Sigmoid colon (tissue), 7 donors: ENCODE data around the gene ID3. TPM values are rescaled to one million over a fixed set of nuclear protein-coding genes. Genes with fewer than 3 reads are reported as not detected.
A peak's percentile ranks its signal among the peaks of the same experiment; 100 is the strongest.

ENCODE experiments used
- DNase-seq: peaks from one replicate; pipeline ENCODE4 v3.0.0-alpha.2; 2019
- H3K27ac ChIP-seq, 4 donors: fragments of 200-600 bp; sonication (generic); one replicate each; pipeline ENCODE4 v1.5.1; 2016 to 2019; ENCODE audit warnings: mild to moderate bottlenecking in 1 of 4
- H3K27me3 ChIP-seq, 3 donors: fragments of 200-600 bp; sonication (generic); one replicate each; pipeline ENCODE4 v1.5.1; 2019; ENCODE audit warnings: mild to moderate bottlenecking in 1 of 3
- H3K36me3 ChIP-seq, 4 donors: fragments of 200-600 bp; sonication (generic); one replicate each; pipeline ENCODE4 v1.5.1; 2016 to 2019
- H3K4me1 ChIP-seq, 4 donors: fragments of 200-600 bp; sonication (generic); one replicate each; pipeline ENCODE4 v1.5.1; 2017 to 2019
- H3K4me3 ChIP-seq, 4 donors: fragments of 200-600 bp; sonication (generic); one replicate each; pipeline ENCODE4 v1.5.1; 2017 to 2019; ENCODE audit warnings: mild to moderate bottlenecking in 2 of 4, moderate library complexity in 1 of 4
- H3K9me3 ChIP-seq, 4 donors: fragments of 200-600 bp in 3 of 4; sonication (generic) in 3 of 4; one replicate each; pipeline versions ENCODE4 v1.5.1 to v1.6.1; 2013 to 2019
- CTCF ChIP-seq, 4 experiments: fragments of 450-650 bp in 3 of 4; fragments of 200-600 bp in 1 of 4; IDR thresholded peaks; one replicate each; pipeline ENCODE4 v1.5.1; 2016 to 2019; ENCODE audit warnings: antibody characterized with exemption in 4 of 4, mild to moderate bottlenecking in 3 of 4, moderate library complexity in 2 of 4
- EP300 ChIP-seq, 4 donors: sonication (generic); formaldehyde crosslinking; IDR thresholded peaks; one replicate each; pipeline ENCODE4 v1.6.1; 2017; ENCODE audit warnings: antibody characterized with exemption in 4 of 4
- POLR2A ChIP-seq, 2 donors: fragments of 450-650 bp; IDR thresholded peaks; one replicate each; pipeline ENCODE4 v1.6.1; 2016; ENCODE audit warnings: antibody characterized with exemption in 2 of 2, mild to moderate bottlenecking in 2 of 2, moderate library complexity in 2 of 2
- POLR2AphosphoS5 ChIP-seq, 4 donors: sonication (generic); formaldehyde crosslinking; IDR thresholded peaks; one replicate each; pipeline ENCODE4 v1.6.1; 2017; ENCODE audit warnings: antibody characterized with exemption in 4 of 4
- WGBS, 2 donors: extraction: QIAGEN DNeasy Blood & Tissue Kit; methylation state at CpG; one replicate each; pipeline ENCODE4 v1.1.7; 2013; 5-methylcytosine and 5-hydroxymethylcytosine counted together
- intact Hi-C: fragments of 100-400 bp; cut with DNase I; formaldehyde crosslinking; loops from one replicate; pipeline ENCODE4 v1.15.1; 2023
- polyA plus RNA-seq, 3 donors: library from polyadenylated mRNA; stranded (reverse); fragments of 200-250 nt; gene quantifications; one replicate each; pipeline ENCODE4 v1.2.3, GENCODE V29; 2013
- total RNA-seq, 4 donors: library from RNA; depleted of rRNA; stranded (reverse); fragments of >200 nt; gene quantifications; one replicate each; pipeline ENCODE4 v1.1.0, GENCODE V29; 2016
- donor health status: healthy with polysubstance abuse.
- donor health status: Bipolar disorder and iron deficiency.
- donor health status: healthy.

The ID3 gene
- total and polyA plus RNA-seq, 7 donors = 72.1 to 232 (median 114) TPM

- intact Hi-C loops = no loop called here
- Histone ChIP-seq H3K27ac (no peak overlapping the region), H3K4me1 (no peaks in the 10 kb centered on the region), H3K36me3 (no peaks in the 10 kb centered on the region), H3K4me3 (no peak overlapping the region), H3K27me3 (no peaks in the 10 kb centered on the region), H3K9me3 (no peaks in the 10 kb centered on the region)
- no peak for TF ChIP-seq EP300 (IDR thresholded peaks at IDR 0.05)
- TF ChIP-seq CTCF (IDR thresholded peaks at IDR 0.05) = no peak
- TF ChIP-seq POLR2AphosphoS5 (IDR thresholded peaks at IDR 0.05) = no peak
- TF ChIP-seq POLR2A (IDR thresholded peaks at IDR 0.05) = no peak
- 63 to 84% methylated on average over 4 of the region's 4 CpGs for WGBS, 2 donors
- no peak for DNase-seq
Measured at GRCh38 chr1:23592209-23592892, 33.0 kb upstream of the ID3 start.

GRCh38 chr1:23591460-23592208, 32.3 kb upstream of the ID3 start:
- DNase-seq = no peak
- H3K4me3 ChIP-seq = no peak overlapping the region
- H3K27me3 ChIP-seq = no peaks in the 10 kb centered on the region
- no peak overlapping the region for H3K27ac ChIP-seq
- 59 to 71% methylated on average over 15 of the region's 15 CpGs for WGBS, 2 donors
- no peak for TF ChIP-seq POLR2AphosphoS5 (IDR thresholded peaks at IDR 0.05)
- TF ChIP-seq EP300 (IDR thresholded peaks at IDR 0.05) = no peak
- TF ChIP-seq CTCF (IDR thresholded peaks at IDR 0.05) = no peak
- TF ChIP-seq POLR2A (IDR thresholded peaks at IDR 0.05) = no peak
- intact Hi-C loops = no loop called here
- no peaks in the 10 kb centered on the region for H3K36me3 ChIP-seq
- no peaks in the 10 kb centered on the region for H3K9me3 ChIP-seq
- H3K4me1 ChIP-seq = no peaks in the 10 kb centered on the region

GRCh38 chr1:23590058-23590783, 30.9 kb upstream of the ID3 start:
- Histone ChIP-seq H3K27ac (peak overlapping the region in 1 of 4 donors; percentile 2), H3K4me1 (no peaks in the 10 kb centered on the region), H3K9me3 (no peaks in the 10 kb centered on the region), H3K4me3 (no peak overlapping the region), H3K27me3 (no peaks in the 10 kb centered on the region), H3K36me3 (no peaks in the 10 kb centered on the region)
- intact Hi-C loops = no loop called here
- 68 to 80% methylated on average over 4 of the region's 4 CpGs for WGBS, 2 donors
- no peak for DNase-seq
- no peak for TF ChIP-seq EP300 (IDR thresholded peaks at IDR 0.05)
- TF ChIP-seq CTCF (IDR thresholded peaks at IDR 0.05) = no peak
- TF ChIP-seq POLR2A (IDR thresholded peaks at IDR 0.05) = no peak
- TF ChIP-seq POLR2AphosphoS5 (IDR thresholded peaks at IDR 0.05) = no peak

GRCh38 chr1:23589585-23589986, 30.3 kb upstream of the ID3 start:
- TF ChIP-seq CTCF (IDR thresholded peaks at IDR 0.05) (no peak), POLR2A (IDR thresholded peaks at IDR 0.05) (no peak), EP300 (IDR thresholded peaks at IDR 0.05) (no peak), POLR2AphosphoS5 (IDR thresholded peaks at IDR 0.05) (no peak)
- intact Hi-C loops = no loop called here
- Histone ChIP-seq H3K27me3 (no peaks in the 10 kb centered on the region), H3K36me3 (no peaks in the 10 kb centered on the region), H3K9me3 (no peaks in the 10 kb centered on the region), H3K4me3 (no peak overlapping the region), H3K27ac (peak overlapping the region in 1 of 4 donors; percentile 2), H3K4me1 (no peaks in the 10 kb centered on the region)
- 70 to 85% methylated on average over 5 of the region's 5 CpGs for WGBS, 2 donors
- no peak for DNase-seq
